ENCODE results near the gene SPINK8.

DNA sequence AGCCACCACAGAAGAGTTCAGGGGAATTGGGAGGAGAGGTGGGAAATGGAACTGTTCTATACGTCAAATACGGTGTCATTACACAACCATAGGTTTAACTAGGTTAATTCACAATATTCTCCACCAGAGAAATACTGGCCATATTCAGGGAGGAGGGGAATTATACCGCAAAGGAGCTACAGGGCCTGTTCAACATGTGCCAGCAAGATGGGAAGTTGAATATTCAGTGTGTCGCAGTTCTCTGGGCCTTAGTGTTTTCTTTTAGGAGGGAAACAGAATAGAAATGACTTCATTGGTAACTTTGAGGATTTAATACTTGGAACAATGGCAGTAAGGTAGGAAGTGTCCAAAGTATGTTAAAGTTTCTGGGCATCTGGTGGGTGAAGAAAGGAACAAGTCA lies 20.5 kb upstream of the SPINK8 start:
- TF ChIP-seq EP300 (IDR thresholded peaks at IDR 0.05) (no peak), CTCF (IDR thresholded peaks at IDR 0.05) (no peak), POLR2A (IDR thresholded peaks at IDR 0.05) (no peak), POLR2AphosphoS5 (IDR thresholded peaks at IDR 0.05) (no peak)

All from suprapubic skin (tissue), 4 donors.